ENCODE measurements around the gene CLASRP.

CLASRP gene

GRCh38 chr19:45113628-45114027 is 74.8 kb downstream of the CLASRP start:
- no peak overlapping the region for H3K4me2 ChIP-seq (ENCODE audit: low read depth, low read length, poor library complexity, severe bottlenecking)
- no peaks in the 10 kb centered on the region for H3F3A ChIP-seq (ENCODE audit: low read depth)
- peaks cover 17% of the 10 kb centered on the region; the same call in 1 of the 2 replicates for H3K36me3 ChIP-seq (ENCODE audit: insufficient read depth, low read length)
- H3K9me3 ChIP-seq (ENCODE audit: insufficient read depth, low read depth, low read length) = no peaks in the 10 kb centered on the region
- peaks cover 86% of the 10 kb centered on the region for H3K79me2 ChIP-seq (ENCODE audit: insufficient read depth, low read length)
- no peak overlapping the region for H3K4me3 ChIP-seq (ENCODE audit: low read length, poor library complexity, severe bottlenecking)
- H3K9me2 ChIP-seq (replicated peaks; ENCODE audit: low read depth, low read length) = no peaks in the 10 kb centered on the region
- TF ChIP-seq EZH2phosphoT487 (IDR thresholded peaks at IDR 0.05; ENCODE audit: borderline replicate concordance) (no peak), CTCF (conservative IDR thresholded peaks at IDR 0.05; ENCODE audit: low read length) (no peak)
- H3K4me1 ChIP-seq (ENCODE audit: insufficient read depth, low read length, poor library complexity, severe bottlenecking) = peaks cover 23% of the 10 kb centered on the region
- H2AFZ ChIP-seq (ENCODE audit: low read length) = no peak overlapping the region
- no peaks in the 10 kb centered on the region for H3K27me3 ChIP-seq (ENCODE audit: insufficient read depth, low read length, poor library complexity, severe bottlenecking)
- peaks cover 23% of the 10 kb centered on the region for H4K20me1 ChIP-seq (ENCODE audit: insufficient read depth, low read length, poor library complexity, severe bottlenecking)
- H3K9ac ChIP-seq (ENCODE audit: low read depth, low read length, poor library complexity, severe bottlenecking) = no peak overlapping the region

- H3K4me2 ChIP-seq (ENCODE audit: low read depth, low read length, poor library complexity, severe bottlenecking) = no peak overlapping the region
- H3K36me3 ChIP-seq (ENCODE audit: insufficient read depth, low read length) = peaks cover 13% of the 10 kb centered on the region; the same call in 1 of the 2 replicates
- H3K9ac ChIP-seq (ENCODE audit: low read depth, low read length, poor library complexity, severe bottlenecking) = no peak overlapping the region
- H3F3A ChIP-seq (ENCODE audit: low read depth) = no peaks in the 10 kb centered on the region
- TF ChIP-seq CTCF (conservative IDR thresholded peaks at IDR 0.05; ENCODE audit: low read length) = no peak
- no peak for TF ChIP-seq EZH2phosphoT487 (IDR thresholded peaks at IDR 0.05; ENCODE audit: borderline replicate concordance)
- no peaks in the 10 kb centered on the region for H3K9me2 ChIP-seq (replicated peaks; ENCODE audit: low read depth, low read length)
- H3K4me1 ChIP-seq (ENCODE audit: insufficient read depth, low read length, poor library complexity, severe bottlenecking) = peaks cover 25% of the 10 kb centered on the region
- H4K20me1 ChIP-seq (ENCODE audit: insufficient read depth, low read length, poor library complexity, severe bottlenecking) = peaks cover 25% of the 10 kb centered on the region
- no peak overlapping the region for H2AFZ ChIP-seq (ENCODE audit: low read length)
- no peaks in the 10 kb centered on the region for H3K9me3 ChIP-seq (ENCODE audit: insufficient read depth, low read depth, low read length)
- H3K79me2 ChIP-seq (ENCODE audit: insufficient read depth, low read length) = peaks cover 84% of the 10 kb centered on the region
- H3K4me3 ChIP-seq (ENCODE audit: low read length, poor library complexity, severe bottlenecking) = no peak overlapping the region
- no peaks in the 10 kb centered on the region for H3K27me3 ChIP-seq (ENCODE audit: insufficient read depth, low read length, poor library complexity, severe bottlenecking)
These were observed 75.3 kb downstream of the CLASRP start for GRCh38 chr19:45114116-45114515.

GRCh38 chr19:45115809-45116615 is 77.2 kb downstream of the CLASRP start:
- Histone ChIP-seq H3K79me2 (ENCODE audit: insufficient read depth, low read length) (peaks cover 79% of the 10 kb centered on the region), H3K9ac (ENCODE audit: low read depth, low read length, poor library complexity, severe bottlenecking) (peak overlapping the region; percentile 8), H3K27me3 (ENCODE audit: insufficient read depth, low read length, poor library complexity, severe bottlenecking) (no peaks in the 10 kb centered on the region), H3K36me3 (ENCODE audit: insufficient read depth, low read length) (peaks cover 7% of the 10 kb centered on the region; the same call in 1 of the 2 replicates), H3K9me2 (replicated peaks; ENCODE audit: low read depth, low read length) (no peaks in the 10 kb centered on the region), H3K4me3 (ENCODE audit: low read length, poor library complexity, severe bottlenecking) (no peak overlapping the region), H3K4me1 (ENCODE audit: insufficient read depth, low read length, poor library complexity, severe bottlenecking) (peaks cover 25% of the 10 kb centered on the region), H2AFZ (ENCODE audit: low read length) (no peak overlapping the region), H4K20me1 (ENCODE audit: insufficient read depth, low read length, poor library complexity, severe bottlenecking) (peaks cover 26% of the 10 kb centered on the region), H3K4me2 (ENCODE audit: low read depth, low read length, poor library complexity, severe bottlenecking) (no peak overlapping the region), H3F3A (ENCODE audit: low read depth) (no peaks in the 10 kb centered on the region), H3K9me3 (ENCODE audit: insufficient read depth, low read depth, low read length) (no peaks in the 10 kb centered on the region)
- TF ChIP-seq EZH2phosphoT487 (IDR thresholded peaks at IDR 0.05; ENCODE audit: borderline replicate concordance) (no peak), CTCF (conservative IDR thresholded peaks at IDR 0.05; ENCODE audit: low read length) (no peak)
